Fibroblast of skin of back (primary cell): ENCODE data around the gene MOGAT2.
A peak's percentile ranks its signal among the peaks of the same experiment; 100 is the strongest.
"Not testable (repeated sequence)": the region's sequence is repeated elsewhere in the genome, so short reads cannot be mapped to it uniquely, and the experiment has no call there.

ENCODE experiments used
- DNase-seq: peaks from one replicate; pipeline ENCODE4 v3.0.0-alpha.2; 2013

The MOGAT2 gene

DNA sequence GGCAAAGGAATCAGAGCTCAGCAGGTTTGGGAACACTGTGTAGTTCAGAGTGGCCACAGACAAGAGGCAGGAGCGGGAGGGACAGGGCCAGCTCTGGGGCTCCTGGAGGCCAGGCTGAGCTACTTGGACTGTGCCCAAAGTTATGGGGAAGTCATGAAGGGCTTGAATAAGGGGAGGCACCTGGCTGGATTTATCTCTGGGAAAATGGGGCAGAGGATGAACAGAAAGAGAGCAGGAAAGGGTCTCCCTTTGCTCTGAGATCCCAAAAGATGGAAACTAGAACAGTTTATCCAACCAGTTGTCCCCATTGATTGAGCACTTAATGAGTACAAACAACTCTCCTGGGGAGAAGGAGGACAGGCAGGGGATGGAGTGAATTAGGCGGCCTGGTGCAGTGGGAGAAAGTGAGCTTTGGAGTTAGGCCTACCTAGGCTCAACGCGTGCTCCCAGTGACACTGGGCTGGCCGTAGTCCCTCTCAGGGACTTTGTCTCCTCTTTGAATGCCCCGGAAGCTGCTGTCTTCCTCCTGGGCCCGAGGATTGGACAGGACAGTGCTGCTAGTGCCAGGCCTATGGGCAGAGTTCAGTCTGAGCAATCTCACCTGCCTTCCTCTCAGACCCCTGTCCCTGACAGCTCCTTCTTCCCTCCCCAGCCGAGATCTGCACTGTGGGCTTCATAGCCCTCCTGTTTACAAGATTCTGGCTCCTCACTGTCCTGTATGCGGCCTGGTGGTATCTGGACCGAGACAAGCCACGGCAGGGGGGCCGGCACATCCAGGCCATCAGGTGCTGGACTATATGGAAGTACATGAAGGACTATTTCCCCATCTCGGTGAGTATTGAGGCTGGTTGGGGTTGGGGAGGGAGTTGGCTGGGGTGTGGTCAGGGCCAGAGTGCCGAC lies 2.0 kb downstream of the MOGAT2 start:
- no peak for DNase-seq

DNA sequence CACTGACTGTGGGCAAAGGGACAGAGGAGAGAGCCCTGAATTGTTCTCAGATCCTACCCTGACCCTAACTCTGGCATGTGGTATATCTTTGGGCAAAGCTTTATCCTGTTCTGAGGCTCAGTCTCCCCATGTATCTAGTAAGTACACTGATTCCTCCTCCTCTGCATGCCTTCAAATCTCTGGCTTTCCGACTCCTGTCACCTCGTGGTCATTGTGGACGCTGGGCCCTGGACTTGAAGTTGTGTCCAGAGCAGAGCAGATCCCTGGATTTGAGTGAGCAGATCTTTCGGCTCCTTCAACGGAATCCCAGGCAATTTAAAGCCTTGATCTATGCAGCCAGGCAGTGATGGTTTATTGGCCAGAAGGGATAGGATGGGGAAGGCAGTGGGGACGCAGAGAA lies 3.0 kb downstream of the MOGAT2 start:
- DNase-seq, result no peak

DNA sequence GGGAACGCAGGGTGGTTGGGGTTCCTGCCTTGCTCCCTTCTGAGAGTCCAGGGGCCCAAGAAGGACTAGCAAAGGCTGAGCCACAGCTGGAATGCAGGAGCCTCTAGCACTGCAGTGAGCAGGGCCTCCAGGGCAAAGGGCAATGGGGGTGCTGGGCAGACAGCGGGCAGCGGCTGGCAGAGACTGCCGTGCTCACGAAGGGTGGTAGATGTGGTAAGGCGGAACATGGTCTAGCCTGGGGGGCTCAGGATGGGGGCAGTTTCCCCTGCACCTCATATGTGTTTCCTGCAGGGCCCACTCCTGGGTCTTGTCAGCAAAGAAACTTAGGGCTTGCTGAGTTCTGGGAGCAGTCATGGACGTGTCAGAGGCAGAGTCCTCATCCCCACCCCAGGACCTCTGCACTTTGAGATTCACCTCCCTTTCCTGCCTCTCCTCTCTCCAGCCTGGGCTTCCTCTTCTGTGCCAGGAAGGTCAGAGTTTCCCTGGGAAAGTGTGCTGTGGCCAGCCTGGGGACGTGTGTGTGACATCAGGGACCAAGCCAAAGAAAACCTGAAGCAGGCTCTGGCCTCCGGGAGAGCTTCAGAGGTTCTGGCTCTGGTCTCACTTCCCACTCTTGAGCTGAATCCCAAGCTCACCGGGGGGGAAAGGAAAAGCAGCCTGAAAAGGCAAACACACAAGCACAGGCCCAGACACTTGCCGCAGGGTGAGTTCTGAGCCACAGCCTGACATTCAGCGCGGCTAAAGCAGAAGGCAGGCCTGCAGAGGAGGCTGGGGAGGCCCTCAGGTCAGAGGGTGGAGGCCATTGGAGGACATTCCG lies 4.4 kb downstream of the MOGAT2 start:
- DNase-seq, result no peak

DNA sequence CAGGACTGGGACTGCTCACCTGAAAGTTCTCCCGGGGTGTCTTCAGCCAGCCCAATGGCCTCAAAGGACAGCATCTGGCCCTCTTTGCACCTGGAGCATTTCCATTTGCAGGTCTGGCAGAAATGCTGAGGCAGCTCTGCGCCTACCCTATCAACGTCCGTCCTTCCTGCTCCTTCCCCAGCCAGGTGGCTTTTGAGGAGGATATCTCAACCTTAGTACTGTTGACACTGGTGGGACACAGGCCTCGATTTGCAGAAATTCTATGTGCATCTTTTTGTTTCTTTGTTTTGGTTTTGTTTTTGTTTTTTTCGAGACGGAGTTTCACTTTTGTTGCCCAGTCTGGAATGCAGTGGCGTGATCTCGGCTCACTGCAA lies 5.0 kb downstream of the MOGAT2 start:
- DNase-seq, result no peak

DNA sequence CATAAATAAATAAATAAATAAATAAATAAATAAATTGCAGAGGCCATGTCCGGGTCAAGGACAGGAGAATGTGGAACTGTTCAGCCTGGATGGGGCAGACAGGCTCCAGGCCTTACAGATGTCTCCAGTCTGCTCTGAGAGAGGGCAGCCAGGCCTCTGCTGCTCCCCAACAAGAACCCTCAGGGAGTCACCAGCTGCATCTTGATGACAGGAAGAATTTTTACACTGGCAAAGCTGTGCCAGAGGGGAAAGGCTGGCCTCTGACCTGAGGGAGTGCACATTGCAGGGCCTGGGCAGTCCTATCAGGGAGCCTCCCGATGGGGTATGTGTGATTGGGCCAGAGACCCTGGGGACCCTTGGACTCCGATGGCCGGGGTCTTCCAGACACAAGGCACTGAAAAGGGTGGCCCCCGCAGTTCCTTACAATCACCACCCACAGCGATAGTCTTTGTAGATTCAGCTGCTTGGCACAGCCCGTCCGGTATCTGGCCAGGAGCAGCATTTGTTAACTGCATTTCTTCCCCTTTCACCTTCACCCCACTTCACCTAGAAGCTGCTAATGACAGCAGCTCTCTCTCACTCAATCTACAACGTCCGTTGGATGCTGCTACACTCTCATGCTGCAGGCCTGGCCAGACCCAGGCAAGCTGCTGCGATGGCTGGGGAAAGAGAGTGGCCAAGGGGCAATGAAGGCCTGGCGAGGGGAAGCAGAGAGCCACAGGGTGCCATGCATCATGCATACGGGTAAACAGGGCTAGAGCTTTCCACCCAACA lies 8.1 kb downstream of the MOGAT2 start:
- no peak for DNase-seq

DNA sequence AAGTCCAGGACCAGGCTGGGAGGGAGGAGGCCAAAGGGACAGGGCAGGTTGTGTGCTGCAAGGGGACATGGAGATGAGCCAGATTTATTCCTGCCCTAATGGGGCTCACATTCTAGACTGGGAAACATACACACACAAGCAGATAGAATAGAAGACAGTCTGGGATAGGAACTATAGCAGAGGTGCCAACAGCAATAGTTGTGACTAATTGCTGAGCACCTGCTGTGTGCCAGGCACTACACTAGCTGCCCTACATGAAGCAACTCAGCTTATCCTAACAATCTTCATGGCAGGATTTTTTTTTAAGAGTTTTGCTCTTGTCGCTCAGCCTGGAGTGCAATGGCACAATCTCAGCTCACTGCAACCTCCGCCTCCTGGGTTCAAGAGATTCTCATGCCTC lies 11.4 kb downstream of the MOGAT2 start:
- no peak for DNase-seq

DNA sequence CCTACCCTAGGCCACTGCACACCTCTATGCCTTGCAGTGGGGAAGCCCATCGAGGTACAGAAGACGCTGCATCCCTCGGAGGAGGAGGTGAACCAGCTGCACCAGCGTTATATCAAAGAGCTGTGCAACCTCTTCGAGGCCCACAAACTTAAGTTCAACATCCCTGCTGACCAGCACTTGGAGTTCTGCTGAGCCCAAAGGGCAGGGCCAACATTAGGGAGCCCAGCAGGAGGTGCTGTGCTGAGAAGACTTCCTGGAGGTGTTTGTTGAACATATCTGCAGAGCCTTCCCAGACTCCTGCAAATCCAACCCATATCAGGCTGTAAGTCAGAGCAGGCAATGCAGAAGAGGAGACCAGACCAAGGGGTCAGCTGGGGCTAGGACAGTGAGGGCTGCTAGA lies 13.5 kb downstream of the MOGAT2 start:
- DNase-seq, result no peak

DNA sequence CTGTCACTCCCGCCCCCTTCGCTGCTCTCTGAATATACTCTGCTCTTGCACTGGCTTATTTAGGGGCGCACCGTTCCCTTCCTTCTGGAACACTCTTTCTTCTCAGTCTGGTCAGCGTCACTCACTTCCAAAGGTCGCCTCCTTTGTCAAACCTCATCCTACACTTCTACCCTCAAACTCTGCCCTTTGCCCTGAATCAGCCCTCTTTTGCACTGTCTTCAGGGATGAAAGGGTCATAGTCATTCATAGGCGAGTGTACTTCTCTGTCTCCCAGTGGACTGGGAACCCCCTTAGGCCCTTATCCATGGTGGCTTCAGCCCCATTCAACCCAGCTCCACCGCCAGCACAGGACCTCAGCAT lies 15.4 kb downstream of the MOGAT2 start:
- DNase-seq, result no peak

DNA sequence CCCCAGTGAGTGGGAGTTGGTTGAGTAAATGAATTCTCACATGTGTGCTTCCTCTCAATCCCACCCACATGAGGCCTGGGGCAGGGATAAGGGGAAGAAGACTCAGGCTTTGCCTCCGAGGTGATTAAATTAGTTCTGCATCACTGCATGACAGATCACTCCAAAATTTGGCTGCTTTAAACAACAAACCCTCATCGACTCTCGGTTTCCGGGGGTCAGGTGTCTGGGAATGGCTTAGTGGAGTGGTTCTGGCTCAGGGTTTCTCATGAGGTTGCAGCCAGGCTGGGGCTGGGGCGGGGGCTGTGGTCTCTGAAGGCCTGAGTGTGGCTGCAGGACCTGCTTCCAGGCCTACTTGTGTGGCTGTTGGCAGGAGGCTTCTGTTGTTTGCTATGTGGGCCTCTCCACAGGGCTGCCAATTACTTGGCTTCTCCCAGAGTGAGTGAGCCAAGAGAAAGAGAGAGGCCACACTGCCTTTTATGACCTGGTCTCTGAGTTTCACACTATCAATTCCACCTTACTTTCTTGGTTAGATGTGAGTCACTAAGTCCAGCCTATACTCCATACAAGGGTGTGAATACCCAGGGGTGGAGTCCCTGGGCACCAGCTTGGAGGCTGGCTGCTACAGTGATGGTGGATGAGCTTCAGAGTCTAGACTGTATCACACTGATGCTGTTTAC lies 15.9 kb downstream of the MOGAT2 start:
- no peak for DNase-seq

DNA sequence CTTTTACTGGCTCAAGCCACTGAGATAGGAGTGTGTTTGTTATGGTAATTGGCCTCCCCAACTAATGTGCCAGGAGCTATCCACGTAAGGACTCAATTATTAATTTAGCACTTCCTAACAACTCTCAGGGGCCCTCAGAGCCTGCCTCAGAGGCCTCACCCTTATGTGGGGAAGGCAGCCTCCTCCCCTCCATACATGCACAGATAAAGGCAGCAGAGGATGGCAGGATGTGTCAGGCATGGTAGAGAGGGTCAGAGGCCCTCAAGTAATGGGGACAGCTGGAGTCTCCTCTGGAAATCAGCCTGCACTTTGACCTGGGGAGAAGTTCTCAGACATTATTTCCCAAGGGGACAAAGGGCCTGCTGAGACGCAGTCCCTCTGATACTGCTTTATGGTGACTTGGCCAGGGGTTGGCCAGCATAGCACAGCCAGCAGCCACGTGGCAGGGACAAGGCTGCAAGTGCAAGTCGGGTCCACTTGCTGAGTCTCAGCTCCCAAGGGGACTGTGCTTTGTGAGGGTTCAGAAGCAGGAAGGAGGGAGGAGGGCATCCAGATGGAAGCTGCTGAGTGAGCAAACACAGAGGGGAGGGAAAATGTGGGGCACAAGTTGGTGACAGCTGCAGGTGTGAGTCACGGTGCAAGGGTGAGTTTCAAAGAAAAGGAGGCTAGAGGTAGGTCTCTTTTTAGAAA lies 17.0 kb downstream of the MOGAT2 start:
- no peak for DNase-seq

DNA sequence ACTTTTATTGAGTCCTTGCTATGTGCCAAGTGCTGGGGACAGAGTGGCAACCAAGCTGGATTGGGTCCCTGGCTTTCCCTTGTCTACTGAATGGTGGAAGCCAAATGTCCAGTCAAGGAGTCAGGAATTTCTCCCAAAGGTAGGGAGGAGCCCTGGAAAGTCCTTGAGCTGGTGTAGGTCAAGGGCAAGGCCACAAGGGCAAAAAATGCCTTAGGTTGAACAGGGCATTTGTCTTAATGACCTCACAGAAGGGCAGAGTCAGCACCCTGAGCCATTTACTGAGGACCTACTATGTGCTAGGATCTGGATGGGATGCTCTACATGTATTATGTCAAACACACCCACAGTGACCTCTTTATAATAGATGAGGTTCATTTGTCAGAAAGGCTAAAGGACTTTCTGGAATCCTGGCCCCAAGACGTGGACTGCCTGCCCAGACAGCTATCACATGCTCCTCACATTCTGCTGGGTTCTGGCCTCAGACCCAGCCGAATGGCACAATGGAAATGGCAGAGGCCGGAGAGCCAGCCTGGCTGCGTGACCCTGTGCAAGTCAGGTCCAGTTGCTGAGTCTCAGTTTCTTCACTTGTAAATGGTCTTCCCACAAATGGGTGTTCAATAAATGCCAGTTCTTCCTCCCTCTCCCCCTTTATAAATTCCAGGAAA lies 17.7 kb downstream of the MOGAT2 start:
- no peak for DNase-seq

DNA sequence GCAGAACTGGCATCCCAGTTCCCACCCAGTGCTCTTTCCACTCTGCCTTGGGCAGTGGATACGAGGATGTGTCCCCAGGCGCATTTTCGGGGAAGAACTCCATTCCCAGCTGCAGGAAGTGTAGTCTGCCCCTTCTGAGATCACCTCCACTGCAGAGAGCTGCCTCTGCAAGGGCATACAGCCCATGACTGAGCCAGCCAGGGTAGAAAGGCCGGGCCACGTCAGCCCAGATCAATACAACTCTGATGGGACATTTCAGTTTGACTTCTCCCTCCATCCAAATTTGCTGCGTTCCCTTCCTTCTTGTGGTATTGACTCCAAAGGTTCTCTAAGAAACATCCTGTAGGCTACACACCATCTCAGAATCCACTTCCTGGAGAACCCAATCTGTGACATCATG lies 19.7 kb downstream of the MOGAT2 start:
- no peak for DNase-seq

DNA sequence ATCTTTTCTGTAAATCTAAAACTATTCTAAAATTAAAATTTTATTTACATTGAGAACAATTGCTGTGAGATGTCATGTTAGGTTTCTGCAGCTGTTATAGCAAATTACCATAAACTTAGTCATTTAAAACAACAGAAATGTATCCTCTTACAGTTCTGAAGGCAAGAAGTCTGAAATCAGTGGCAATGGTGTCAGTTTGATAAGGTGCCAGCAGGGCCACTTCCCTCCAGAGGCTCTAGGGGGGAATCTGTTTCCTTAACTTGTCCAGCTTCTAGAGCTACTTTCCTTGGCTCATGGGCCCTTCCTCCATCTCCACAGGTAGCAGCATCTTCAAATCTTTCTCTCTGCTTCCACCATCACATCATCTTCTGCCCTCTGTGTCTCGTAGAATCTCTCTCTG lies 23.0 kb downstream of the MOGAT2 start:
- peak; percentile 7 for DNase-seq

DNA sequence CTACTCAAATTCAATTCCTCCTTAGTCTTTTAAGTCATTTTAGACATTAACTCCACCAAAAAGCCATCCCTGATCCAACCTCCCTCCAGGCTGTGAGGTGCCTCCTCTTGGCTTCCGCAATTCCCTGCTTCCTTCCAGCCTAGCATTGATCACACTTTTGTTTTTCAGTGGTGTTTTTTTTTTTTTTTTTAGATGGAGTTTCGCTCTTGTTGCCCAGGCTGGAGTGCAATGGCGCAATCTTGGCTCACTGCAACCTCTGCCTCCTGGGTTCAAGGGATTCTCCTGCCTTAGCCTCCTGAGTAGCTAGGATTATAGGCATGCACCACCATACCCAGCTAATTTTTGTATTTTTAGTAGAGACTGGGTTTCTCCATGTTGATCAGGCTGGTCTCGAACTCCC lies 25.5 kb downstream of the MOGAT2 start:
- DNase-seq, result not testable (repeated sequence)

DNA sequence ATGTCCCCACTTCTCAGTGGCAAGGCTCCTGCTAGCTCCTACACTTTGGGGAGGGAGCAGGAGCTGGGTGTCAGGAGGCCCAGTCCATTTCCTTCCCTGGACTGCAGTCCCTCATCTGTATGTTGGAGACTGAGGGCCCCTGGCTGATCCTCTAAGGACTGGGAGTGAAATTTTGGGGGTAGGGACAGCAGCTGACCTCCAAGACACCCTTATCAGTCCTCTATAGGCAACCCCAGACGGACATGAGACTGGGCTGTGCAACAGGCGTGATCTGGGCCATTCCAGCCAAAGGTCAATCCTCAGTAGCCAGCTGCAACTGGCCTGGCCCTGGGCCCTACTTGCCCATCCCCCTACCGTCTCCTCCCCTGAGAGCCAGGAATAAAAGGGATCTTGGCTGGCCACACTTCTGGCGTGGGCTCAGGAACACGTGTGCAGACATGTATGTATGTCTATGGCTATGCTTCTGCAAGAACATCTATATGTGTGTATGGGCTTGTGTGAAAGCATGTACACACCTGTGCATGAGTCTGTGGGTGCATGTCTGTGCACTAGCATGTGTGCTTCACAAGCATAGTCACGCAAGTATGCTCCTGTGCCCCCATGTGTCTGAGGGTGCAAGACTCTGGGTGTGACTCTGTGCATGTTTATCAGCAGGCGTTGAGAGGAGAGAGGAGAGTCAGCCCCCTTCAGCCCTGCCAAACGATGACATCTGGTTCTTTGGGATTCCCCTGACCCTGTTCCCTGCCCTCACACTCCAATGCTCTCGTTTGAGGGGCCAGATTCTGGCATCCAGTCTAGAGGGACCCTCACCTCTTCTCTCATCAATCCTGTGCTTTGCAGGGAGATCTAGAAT lies 26.3 kb downstream of the MOGAT2 start:
- no peak for DNase-seq

DNA sequence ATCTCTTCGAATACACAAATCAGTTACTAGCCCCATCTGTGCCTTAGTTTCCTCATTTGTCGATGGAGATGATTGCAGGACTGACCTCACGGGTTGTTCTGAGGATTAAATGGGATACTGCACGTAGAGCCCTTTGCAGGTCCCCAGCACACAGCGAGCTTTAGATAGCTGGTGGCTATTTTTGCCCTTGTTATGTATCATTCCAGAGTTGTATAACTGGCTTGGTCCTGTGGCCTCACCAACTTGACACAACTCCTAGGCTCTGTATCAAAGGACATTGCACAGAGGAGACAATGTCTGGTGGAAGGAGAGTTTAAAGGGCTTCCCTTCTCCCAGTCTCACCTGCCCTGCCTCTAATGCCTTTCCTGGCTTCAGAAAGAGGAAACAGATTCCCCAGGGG lies 28.2 kb downstream of the MOGAT2 start:
- no peak for DNase-seq

DNA sequence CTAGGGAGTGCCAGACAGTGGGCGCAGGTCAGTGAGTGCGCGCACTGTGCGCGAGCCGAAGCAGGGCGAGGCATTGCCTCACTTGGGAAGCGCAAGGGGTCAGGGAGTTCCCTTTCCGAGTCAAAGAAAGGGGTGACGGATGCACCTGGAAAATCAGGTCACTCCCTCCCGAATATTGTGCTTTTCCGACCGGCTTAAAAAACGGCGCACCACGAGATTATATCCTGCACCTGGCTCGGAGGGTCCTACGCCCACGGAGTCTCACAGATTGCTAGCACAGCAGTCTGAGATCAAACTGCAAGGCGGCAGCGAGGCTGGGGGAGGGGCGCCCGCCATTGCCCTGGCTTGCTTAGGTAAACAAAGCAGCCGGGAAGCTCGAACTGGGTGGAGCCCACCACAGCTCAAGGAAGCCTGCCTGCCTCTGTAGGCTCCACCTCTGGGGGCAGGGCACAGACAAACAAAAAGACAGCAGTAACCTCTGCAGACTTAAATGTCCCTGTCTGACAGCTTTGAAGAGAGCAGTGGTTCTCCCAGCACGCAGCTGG lies 31.2 kb downstream of the MOGAT2 start:
- DNase-seq, result not testable (repeated sequence)

DNA sequence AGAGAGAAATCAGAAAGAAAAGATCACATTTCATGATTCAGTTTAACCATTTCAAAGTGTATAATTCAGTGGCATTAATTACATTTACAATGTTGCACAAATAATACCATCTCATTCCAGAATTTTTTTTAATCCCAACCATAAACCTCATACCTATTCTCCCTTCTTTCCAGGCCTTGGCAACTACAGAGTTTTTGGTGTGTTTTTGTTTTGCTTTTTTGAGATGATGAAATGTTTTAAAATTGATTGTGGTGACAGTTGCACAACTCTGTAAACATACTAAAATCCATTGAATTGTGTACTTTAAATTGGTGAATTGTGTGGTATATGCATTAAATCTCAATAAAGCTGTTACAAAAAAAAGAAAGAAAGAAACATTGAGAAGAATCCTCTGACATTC lies 37.3 kb downstream of the MOGAT2 start:
- DNase-seq, result not testable (repeated sequence)

DNA sequence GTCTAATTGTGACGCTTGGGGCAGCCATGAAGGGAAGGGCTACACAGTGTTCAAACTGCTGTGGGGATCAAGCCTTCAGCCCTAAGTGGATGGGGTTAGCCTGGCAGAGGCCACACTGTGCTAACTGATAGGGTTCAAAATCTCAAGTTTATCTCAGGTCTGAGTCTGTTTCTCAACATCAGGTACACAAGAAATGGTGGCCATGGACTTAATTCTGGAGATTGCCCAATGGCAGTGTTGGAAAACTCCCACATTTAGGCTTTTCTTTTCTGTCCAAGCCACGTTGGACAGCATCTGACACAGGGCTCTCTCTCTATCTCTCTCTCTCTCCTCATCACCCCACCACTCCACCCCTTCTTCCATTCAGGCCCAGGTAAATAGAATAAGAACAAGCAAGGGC lies 40.0 kb downstream of the MOGAT2 start:
- DNase-seq, result no peak

DNA sequence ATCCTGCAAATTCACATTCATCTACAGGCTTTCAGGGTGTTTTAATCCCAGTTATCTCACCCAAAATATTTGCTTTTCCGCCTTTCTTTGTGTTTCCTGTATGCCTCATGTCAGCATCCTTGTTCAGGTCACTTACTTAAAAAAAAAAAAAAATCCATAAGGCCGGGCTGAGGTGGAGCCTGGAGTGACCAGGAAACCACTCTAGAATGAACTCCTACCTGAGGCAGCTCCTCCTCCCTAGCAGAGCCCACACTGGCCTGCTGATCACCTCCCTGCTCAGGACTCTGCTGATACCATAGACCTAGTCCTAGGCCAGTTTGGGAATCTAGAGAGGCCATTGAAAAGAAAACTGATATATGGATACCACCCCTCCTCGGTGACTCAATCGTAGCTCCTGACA lies 42.2 kb downstream of the MOGAT2 start:
- no peak for DNase-seq
